Measurements from ENCODE around the gene RAB40C. TPM values are rescaled to one million over a fixed set of nuclear protein-coding genes. Genes with fewer than 3 reads are reported as not detected.

The RAB40C gene
- total RNA-seq (2014; rRNA removed) = 11.9 and 13.3 TPM in 2 replicates
- polyA plus RNA-seq (2012) = 9.6 TPM

- DNase-seq (ENCODE audit: low read depth) = peak; percentile 95
Measured at GRCh38 chr16:589658-590187, at the start of gene RAB40C. Gene RAB40C (plus strand): TSS chr16:590066. CDS start chr16:590292, 226 bp downstream.

- DNase-seq (ENCODE audit: low read depth) = no peak
Measured at GRCh38 chr16:540645-541340, 49.1 kb upstream of the RAB40C start.

GRCh38 chr16:543301-544164 is 46.3 kb upstream of the RAB40C start:
- DNase-seq (ENCODE audit: low read depth) = no peak

- no peak for DNase-seq (ENCODE audit: low read depth)
Measured at GRCh38 chr16:544517-544916, 45.3 kb upstream of the RAB40C start.

GRCh38 chr16:546909-547770 is 42.7 kb upstream of the RAB40C start:
- DNase-seq (ENCODE audit: low read depth) = no peak

GRCh38 chr16:548586-548985 is 41.3 kb upstream of the RAB40C start:
- DNase-seq (ENCODE audit: low read depth) = no peak

- DNase-seq (ENCODE audit: low read depth) = no peak
Measured at GRCh38 chr16:549544-550263, 40.2 kb upstream of the RAB40C start.

- DNase-seq (ENCODE audit: low read depth) = no peak
Measured at GRCh38 chr16:551210-551609, 38.7 kb upstream of the RAB40C start.

GRCh38 chr16:552171-552570 is 37.7 kb upstream of the RAB40C start:
- no peak for DNase-seq (ENCODE audit: low read depth)

GRCh38 chr16:553601-554296 is 36.1 kb upstream of the RAB40C start:
- DNase-seq (ENCODE audit: low read depth) = no peak

- no peak for DNase-seq (ENCODE audit: low read depth)
Measured at GRCh38 chr16:554297-554621, 35.6 kb upstream of the RAB40C start.

GRCh38 chr16:554640-555365 is 35.1 kb upstream of the RAB40C start:
- DNase-seq (ENCODE audit: low read depth) = peak; percentile 74

- peak; percentile 13 for DNase-seq (ENCODE audit: low read depth)
Measured at GRCh38 chr16:555528-556473, 34.1 kb upstream of the RAB40C start.

GRCh38 chr16:556474-557173 is 33.2 kb upstream of the RAB40C start:
- no peak for DNase-seq (ENCODE audit: low read depth)

- no peak for DNase-seq (ENCODE audit: low read depth)
Measured at GRCh38 chr16:557463-558297, 32.2 kb upstream of the RAB40C start.

- DNase-seq (ENCODE audit: low read depth) = no peak
Measured at GRCh38 chr16:558298-559020, 31.4 kb upstream of the RAB40C start.
